ENCODE measurements around the gene EVL. TPM values are rescaled to one million over a fixed set of nuclear protein-coding genes. Genes with fewer than 3 reads are reported as not detected.

Gene EVL
- total RNA-seq, 4 donors from 2014 or later, result 24.2 to 40.1 (median 29.8) TPM

GRCh38 chr14:100076606-100077005, 11.4 kb downstream of the EVL start:
- DNase-seq, result no peak
- H3K4me3 ChIP-seq (replicated peaks in 1 of 3), result no peak overlapping the region
- intact Hi-C loops (cut with DNase I), result loop anchor here (10.0 kb wide), 1 partner anchor 118 kb away; no protein-coding TSS in a partner anchor
- no peaks in the 10 kb centered on the region for H3K36me3 ChIP-seq
- peak overlapping the region in 1 of 3 donors; percentile 23 for H3K27ac ChIP-seq
- H3K9me3 ChIP-seq, result no peaks in the 10 kb centered on the region
- H3K4me1 ChIP-seq, result peaks cover 0 to 17% of the 10 kb centered on the region in 2 donors
- WGBS, 2 donors, result 72 to 86% methylated on average over 7 of the region's 7 CpGs
- no peaks in the 10 kb centered on the region for H3K27me3 ChIP-seq
- no peak for TF ChIP-seq CTCF (IDR thresholded peaks at IDR 0.05)
- no peak for TF ChIP-seq POLR2A (IDR thresholded peaks at IDR 0.05)

GRCh38 chr14:100077441-100077840, 12.2 kb downstream of the EVL start:
- Histone ChIP-seq H3K9me3 (no peaks in the 10 kb centered on the region), H3K36me3 (no peaks in the 10 kb centered on the region), H3K4me1 (peaks cover 0 to 17% of the 10 kb centered on the region in 2 donors), H3K4me3 (replicated peaks in 1 of 3) (no peak overlapping the region), H3K27me3 (no peaks in the 10 kb centered on the region), H3K27ac (no peak overlapping the region)
- intact Hi-C loops (cut with DNase I), result loop anchor here (10.0 kb wide), 1 partner anchor 117 kb away; no protein-coding TSS in a partner anchor
- DNase-seq, result no peak
- 85 to 88% methylated on average over 9 of the region's 9 CpGs for WGBS, 2 donors
- no peak for TF ChIP-seq CTCF (IDR thresholded peaks at IDR 0.05)
- no peak for TF ChIP-seq POLR2A (IDR thresholded peaks at IDR 0.05)

- H3K4me1 ChIP-seq, result peaks cover 0 to 17% of the 10 kb centered on the region in 2 donors
- no peak overlapping the region for H3K4me3 ChIP-seq (replicated peaks in 1 of 3)
- TF ChIP-seq CTCF (IDR thresholded peaks at IDR 0.05), result no peak
- TF ChIP-seq POLR2A (IDR thresholded peaks at IDR 0.05), result no peak
- WGBS, 2 donors, result 65 to 68% methylated on average over 10 of the region's 10 CpGs
- H3K9me3 ChIP-seq, result no peaks in the 10 kb centered on the region
- H3K27ac ChIP-seq, result no peak overlapping the region
- DNase-seq, result no peak
- H3K36me3 ChIP-seq, result no peaks in the 10 kb centered on the region
- intact Hi-C loops (cut with DNase I), result loop anchor here (10.0 kb wide), 1 partner anchor 116 kb away; no protein-coding TSS in a partner anchor
- no peaks in the 10 kb centered on the region for H3K27me3 ChIP-seq
Observed at GRCh38 chr14:100078216-100078803, 13.1 kb downstream of the EVL start.

- WGBS, 2 donors, result 76 to 78% methylated on average over 7 to 9 of the region's 9 CpGs
- Histone ChIP-seq H3K4me1 (peaks cover 0 to 17% of the 10 kb centered on the region in 2 donors), H3K9me3 (no peaks in the 10 kb centered on the region), H3K27ac (peak overlapping the region in 1 of 3 donors; percentile 23), H3K27me3 (no peaks in the 10 kb centered on the region), H3K4me3 (replicated peaks in 1 of 3) (no peak overlapping the region), H3K36me3 (no peaks in the 10 kb centered on the region)
- no peak for TF ChIP-seq POLR2A (IDR thresholded peaks at IDR 0.05)
- no peak for TF ChIP-seq CTCF (IDR thresholded peaks at IDR 0.05)
- intact Hi-C loops (cut with DNase I), result loop anchor here (10.0 kb wide), 1 partner anchor 116 kb away; no protein-coding TSS in a partner anchor
- no peak for DNase-seq
Observed at GRCh38 chr14:100078997-100079725, 13.9 kb downstream of the EVL start.

- TF ChIP-seq CTCF (IDR thresholded peaks at IDR 0.05) (no peak), POLR2A (IDR thresholded peaks at IDR 0.05) (no peak)
- WGBS, 2 donors, result 57 to 80% methylated on average over 5 of the region's 5 CpGs
- Histone ChIP-seq H3K4me1 (peaks cover 0 to 17% of the 10 kb centered on the region in 2 donors), H3K4me3 (replicated peaks in 1 of 3) (no peak overlapping the region), H3K27ac (peak overlapping the region in 1 of 3 donors; percentile 23), H3K27me3 (no peaks in the 10 kb centered on the region), H3K9me3 (no peaks in the 10 kb centered on the region), H3K36me3 (no peaks in the 10 kb centered on the region)
- no peak for DNase-seq
- intact Hi-C loops (cut with DNase I), result loop anchor here (10.0 kb wide), 1 partner anchor 115 kb away; no protein-coding TSS in a partner anchor
Observed at GRCh38 chr14:100079726-100080005, 14.4 kb downstream of the EVL start.
